WTC11 (cell line): ENCODE results near the gene PLIN3. TPM values are rescaled to one million over a fixed set of nuclear protein-coding genes. Genes with fewer than 3 reads are reported as not detected.
"Not testable (repeated sequence)": the region's sequence is repeated elsewhere in the genome, so short reads cannot be mapped to it uniquely, and the experiment has no call there.

ENCODE experiments used
- ATAC-seq: fragments of 200-7000 bp; cut with Tn5 transposase; 2 replicates; pipeline ENCODE4 v1.10.0; 2021; ENCODE audit warnings: mild to moderate bottlenecking, moderate library complexity
- CTCF ChIA-PET: fragments of 300-600 bp; sonication (Branson Sonifier 250); formaldehyde crosslinking; loops from one replicate; lab custom pipeline; 2021; ENCODE audit warnings: antibody characterized with exemption; lab: Charles Lee
- POLR2A ChIA-PET: fragments of 350-600 bp; sonication (Branson Sonifier 250); formaldehyde crosslinking; loops from one replicate; lab custom pipeline; 2021; ENCODE audit warnings: antibody characterized with exemption; lab: Charles Lee
- DNase-seq: peaks from one replicate; pipeline ENCODE4 v3.0.0; 2021; ENCODE audit warnings: low spot score
- H3K27ac Mint-ChIP-seq: 2 replicates; pipeline ENCODE4 v1.8.0; 2021; ENCODE audit warnings: mixed read lengths
- H3K27me3 Mint-ChIP-seq: 2 replicates; pipeline ENCODE4 v1.8.0; 2021; ENCODE audit warnings: low read depth, mild to moderate bottlenecking, moderate library complexity, mixed read lengths
- H3K36me3 Mint-ChIP-seq: 2 replicates; pipeline ENCODE4 v1.8.0; 2021; ENCODE audit warnings: mixed read lengths
- H3K4me1 Mint-ChIP-seq: 2 replicates; pipeline ENCODE4 v1.8.0; 2022; ENCODE audit warnings: mixed read lengths
- H3K4me3 Mint-ChIP-seq: 2 replicates; pipeline ENCODE4 v1.8.0; 2021; ENCODE audit warnings: mild to moderate bottlenecking, moderate library complexity, mixed read lengths
- H3K9me3 Mint-ChIP-seq: 2 replicates; pipeline ENCODE4 v1.8.0; 2021; ENCODE audit warnings: mixed read lengths
- ARID4B ChIP-seq: sonication (generic); formaldehyde crosslinking; IDR thresholded peaks from 2 replicates; pipeline ENCODE4 v1.8.0; 2023; ENCODE audit warnings: missing genetic modification reagents, mild to moderate bottlenecking, borderline replicate concordance
- ATF1 ChIP-seq: sonication (generic); formaldehyde crosslinking; IDR thresholded peaks from 2 replicates; pipeline ENCODE4 v1.8.1; 2023; ENCODE audit warnings: mild to moderate bottlenecking, moderate library complexity, missing genetic modification reagents
- CBFB ChIP-seq: sonication (generic); formaldehyde crosslinking; IDR thresholded peaks from 2 replicates; pipeline ENCODE4 v1.8.1; 2022; ENCODE audit warnings: mild to moderate bottlenecking, low read depth, missing genetic modification reagents
- CREM ChIP-seq: sonication (generic); formaldehyde crosslinking; IDR thresholded peaks from 2 replicates; pipeline ENCODE4 v1.8.1; 2022; ENCODE audit warnings: mild to moderate bottlenecking, missing genetic modification reagents, moderate library complexity
- E2F5 ChIP-seq: sonication (generic); formaldehyde crosslinking; IDR thresholded peaks from 2 replicates; pipeline ENCODE4 v1.8.1; 2022; ENCODE audit warnings: mild to moderate bottlenecking, moderate library complexity, missing genetic modification reagents
- ETV6 ChIP-seq: sonication (generic); formaldehyde crosslinking; IDR thresholded peaks from 2 replicates; pipeline ENCODE4 v1.8.1; 2022; ENCODE audit warnings: mild to moderate bottlenecking, missing genetic modification reagents
- FOXJ3 ChIP-seq: sonication (generic); formaldehyde crosslinking; IDR thresholded peaks from 2 replicates; pipeline ENCODE4 v1.9.0; 2021; ENCODE audit warnings: missing genetic modification reagents, mild to moderate bottlenecking, borderline replicate concordance
- GTF2I ChIP-seq: fragments of 250-450 bp; sonication (Bioruptor Pico); conservative IDR thresholded peaks from 2 replicates; pipeline ENCODE4 v1.4.0; 2021; ENCODE audit warnings: mild to moderate bottlenecking
- KAT7 ChIP-seq: sonication (generic); formaldehyde crosslinking; IDR thresholded peaks from 2 replicates; pipeline ENCODE4 v1.8.1; 2023; ENCODE audit warnings: missing genetic modification reagents, mild to moderate bottlenecking, borderline replicate concordance
- TEAD4 ChIP-seq: sonication (generic); formaldehyde crosslinking; IDR thresholded peaks from 2 replicates; pipeline ENCODE4 v1.8.0; 2022; ENCODE audit warnings: mild to moderate bottlenecking, missing genetic modification reagents
- ZNF138 ChIP-seq: sonication (generic); formaldehyde crosslinking; conservative IDR thresholded peaks from 2 replicates; pipeline ENCODE4 v1.8.1; 2022; ENCODE audit warnings: mild to moderate bottlenecking, moderate library complexity, missing genetic modification reagents
- ZNF281 ChIP-seq: sonication (generic); formaldehyde crosslinking; IDR thresholded peaks from 2 replicates; pipeline ENCODE4 v1.8.0; 2023; ENCODE audit warnings: mild to moderate bottlenecking, missing genetic modification reagents
- ZNF423 ChIP-seq: fragments of 250-450 bp; sonication (Bioruptor Pico); IDR thresholded peaks from 2 replicates; pipeline ENCODE4 v2.1.2; 2022; ENCODE audit warnings: mild to moderate bottlenecking, moderate library complexity
- total RNA-seq: library from RNA; stranded (reverse); gene quantifications from 3 replicates; pipeline ENCODE4 v1.2.3, GENCODE V29; 2021
- TF ChIP-seq, protein P1 (sequence below): sonication (generic); formaldehyde crosslinking; IDR thresholded peaks from 2 replicates; pipeline ENCODE4 v1.8.0; 2023; ENCODE audit warnings: missing genetic modification reagents

Gene PLIN3
- total RNA-seq, 1 experiment from 2014 or later: 61.3 TPM

DNA sequence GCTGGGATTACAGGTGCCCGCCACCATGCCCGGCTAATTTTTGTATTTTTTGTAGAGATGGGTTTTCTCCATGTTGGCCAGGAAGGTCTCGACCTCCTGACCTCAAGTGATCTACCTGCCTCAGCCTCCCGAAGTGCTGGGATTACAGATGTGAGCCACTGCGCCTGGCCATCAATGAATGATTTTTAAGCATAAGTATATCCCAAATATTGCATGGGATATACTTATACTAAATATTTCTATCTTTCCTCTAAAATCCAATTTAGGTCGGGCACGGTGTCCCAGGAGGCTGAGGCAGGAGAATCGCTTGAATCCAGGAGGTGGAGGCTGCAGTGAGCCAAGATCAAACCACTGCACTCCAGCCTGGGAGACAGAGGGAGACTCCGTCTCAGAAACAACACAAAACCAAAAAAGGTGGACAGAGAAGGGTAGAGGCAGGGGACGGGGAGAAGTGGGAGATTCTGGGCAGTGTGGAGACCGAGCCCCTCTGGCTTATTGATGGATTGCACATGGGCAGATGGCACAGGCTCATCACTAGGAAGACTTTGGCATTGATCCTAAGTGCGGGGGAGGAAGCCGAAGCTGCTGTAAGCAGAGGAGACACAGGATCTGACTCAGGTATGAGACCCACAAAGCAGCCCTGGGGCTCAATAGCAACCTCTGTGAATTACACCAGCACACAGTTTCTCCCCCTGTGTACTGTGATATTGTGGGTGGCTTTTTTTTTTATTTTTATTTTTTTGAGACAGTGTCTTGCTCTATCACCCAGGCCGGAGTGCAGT lies 21.8 kb upstream of the PLIN3 start (continued):
- TF ChIP-seq CBFB (CRISPR knock-in tag) (no peak), ZNF423 (no peak), KAT7 (CRISPR knock-in tag) (no peak), ZNF138 (CRISPR knock-in tag) (no peak)

DNA sequence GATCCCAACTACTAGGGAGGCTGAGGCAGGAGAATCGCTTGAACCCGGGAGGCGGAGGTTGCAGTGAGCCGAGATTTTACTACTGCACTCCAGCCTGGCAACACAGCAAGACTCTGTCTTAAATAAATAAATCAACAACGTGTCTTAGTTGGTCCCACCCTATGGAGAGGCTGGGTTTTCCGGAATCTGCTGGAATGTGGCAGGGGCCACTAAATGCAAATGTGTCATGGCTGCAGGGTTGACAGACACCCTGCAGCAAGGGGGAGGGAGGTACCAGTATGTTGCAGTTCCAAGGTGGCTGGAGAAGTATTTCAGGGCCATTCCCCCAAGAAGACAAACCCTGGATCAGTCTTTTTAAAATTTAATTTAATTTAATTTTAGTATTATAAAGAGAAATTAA lies 20.3 kb upstream of the PLIN3 start:
- H3K27ac Mint-ChIP-seq, H3K36me3 Mint-ChIP-seq: not testable (repeated sequence)
- peaks cover 38% of the 10 kb centered on the region for H3K27me3 Mint-ChIP-seq

DNA sequence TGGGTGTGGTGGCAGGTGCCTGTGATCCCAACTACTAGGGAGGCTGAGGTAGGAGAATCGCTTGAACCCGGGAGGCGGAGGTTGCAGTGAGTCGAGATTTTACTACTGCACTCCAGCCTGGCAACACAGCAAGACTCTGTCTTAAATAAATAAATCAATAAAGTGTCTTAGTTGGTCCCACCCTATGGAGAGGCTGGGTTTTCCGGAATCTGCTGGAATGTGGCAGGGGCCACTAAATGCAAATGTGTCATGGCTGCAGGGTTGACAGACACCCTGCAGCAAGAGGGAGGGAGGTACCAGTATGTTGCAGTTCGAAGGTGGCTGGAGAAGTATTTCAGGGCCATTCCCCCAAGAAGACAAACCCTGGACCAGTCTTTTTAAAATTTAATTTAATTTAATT lies 17.5 kb upstream of the PLIN3 start:
- ATAC-seq, H3K27ac Mint-ChIP-seq, CTCF ChIA-PET, H3K36me3 Mint-ChIP-seq, H3K4me3 Mint-ChIP-seq, H3K9me3 Mint-ChIP-seq, H3K4me1 Mint-ChIP-seq, POLR2A ChIA-PET, DNase-seq: not testable (repeated sequence)
- H3K27me3 Mint-ChIP-seq: peaks cover 10% of the 10 kb centered on the region

More for the DNA sequence above, 20.3 kb upstream of the PLIN3 start:
- ATAC-seq, H3K9me3 Mint-ChIP-seq, DNase-seq, H3K4me1 Mint-ChIP-seq, H3K4me3 Mint-ChIP-seq, CTCF ChIA-PET, POLR2A ChIA-PET: not testable (repeated sequence)

- H3K4me1 Mint-ChIP-seq, DNase-seq, H3K4me3 Mint-ChIP-seq, H3K9me3 Mint-ChIP-seq, H3K36me3 Mint-ChIP-seq, H3K27ac Mint-ChIP-seq, ATAC-seq, H3K27me3 Mint-ChIP-seq, POLR2A ChIA-PET: not testable (repeated sequence)
- CTCF ChIA-PET: interaction anchor here (0.7 to 0.9 kb wide), 3 partner anchors 45 to 1532 kb away, joined by 3 to 4 read pairs (median 3); no protein-coding TSS in a partner anchor
These were observed 15.4 kb upstream of the PLIN3 start for GRCh38 chr19:4882874-4883273.

DNA sequence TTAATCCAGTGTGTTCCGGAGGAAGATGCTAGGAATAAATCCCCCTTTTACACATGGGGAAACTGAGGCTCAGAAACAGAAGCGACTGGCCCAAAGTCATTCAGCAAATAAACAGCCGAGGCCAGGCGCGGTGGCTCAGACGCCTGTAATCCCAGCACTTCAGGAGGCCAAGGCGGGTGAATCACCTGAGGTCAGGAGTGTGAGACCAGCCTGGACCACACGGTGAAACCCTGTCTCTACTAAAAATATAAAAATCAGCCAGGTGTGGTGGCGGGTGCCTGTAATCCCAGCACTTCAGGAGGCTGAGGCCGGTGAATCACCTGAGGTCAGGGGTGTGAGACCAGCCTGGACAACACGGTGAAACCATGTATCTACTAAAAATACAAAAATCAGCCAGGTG lies 11.6 kb upstream of the PLIN3 start:
- DNase-seq: no peak
- no peaks in the 10 kb centered on the region for H3K9me3 Mint-ChIP-seq
- peaks cover 2% of the 10 kb centered on the region; the same call in 1 of the 2 replicates for H3K27me3 Mint-ChIP-seq
- no peak overlapping the region for H3K4me3 Mint-ChIP-seq
- no peak for ATAC-seq
- ChIA-PET POLR2A (no interaction called here), CTCF (interaction anchor here (1.1 kb wide), 1 partner anchor 33 kb away, joined by 5 read pairs; no protein-coding TSS in a partner anchor)
- H3K27ac Mint-ChIP-seq: no peak overlapping the region
- peaks cover 7% of the 10 kb centered on the region; the same call in 1 of the 2 replicates for H3K4me1 Mint-ChIP-seq
- no peaks in the 10 kb centered on the region for H3K36me3 Mint-ChIP-seq
- TF ChIP-seq ARID4B (CRISPR knock-in tag): no peak
- TF ChIP-seq, protein P1, sequence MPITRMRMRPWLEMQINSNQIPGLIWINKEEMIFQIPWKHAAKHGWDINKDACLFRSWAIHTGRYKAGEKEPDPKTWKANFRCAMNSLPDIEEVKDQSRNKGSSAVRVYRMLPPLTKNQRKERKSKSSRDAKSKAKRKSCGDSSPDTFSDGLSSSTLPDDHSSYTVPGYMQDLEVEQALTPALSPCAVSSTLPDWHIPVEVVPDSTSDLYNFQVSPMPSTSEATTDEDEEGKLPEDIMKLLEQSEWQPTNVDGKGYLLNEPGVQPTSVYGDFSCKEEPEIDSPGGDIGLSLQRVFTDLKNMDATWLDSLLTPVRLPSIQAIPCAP (CRISPR knock-in tag): no peak
- no peak for TF ChIP-seq ZNF138 (CRISPR knock-in tag)
- TF ChIP-seq ZNF281 (CRISPR knock-in tag): no peak
- TF ChIP-seq CREM (CRISPR knock-in tag): no peak
- no peak for TF ChIP-seq FOXJ3 (CRISPR knock-in tag)
- no peak for TF ChIP-seq ETV6
- no peak for TF ChIP-seq GTF2I (CRISPR knock-in tag)
- no peak for TF ChIP-seq TEAD4
- TF ChIP-seq ATF1 (CRISPR knock-in tag): no peak
- no peak for TF ChIP-seq E2F5 (CRISPR knock-in tag)
